GM12878 (cell line): ENCODE results near the gene ALG6.

ENCODE experiments used
- ATF7 ChIP-seq: fragments of 450-650 bp; IDR thresholded peaks from 2 replicates; pipeline ENCODE4 v1.6.1; 2016; ENCODE audit warnings: low read depth, mild to moderate bottlenecking
- CHD2 ChIP-seq: IDR thresholded peaks from 2 replicates; pipeline ENCODE4 v1.6.1; 2011; ENCODE audit warnings: low read depth, low read length, improper control_type of control experiment, borderline replicate concordance
- CREM ChIP-seq: IDR thresholded peaks from 2 replicates; pipeline ENCODE4 v1.6.1; 2014; ENCODE audit warnings: antibody characterized with exemption, low read depth
- CUX1 ChIP-seq: IDR thresholded peaks from 2 replicates; pipeline ENCODE4 v1.6.1; 2012; ENCODE audit warnings: improper control_type of control experiment, low read depth, low read length; ENCODE audit not compliant: insufficient replicate concordance
- ETV6 ChIP-seq, 2 experiments: fragments of 450-650 bp in 1 of 2; IDR thresholded peaks in 1 of 2; conservative IDR thresholded peaks in 1 of 2; 2 replicates each; pipeline ENCODE4 v1.6.1; 2014; ENCODE audit warnings: antibody characterized with exemption in 1 of 2, borderline replicate concordance in 1 of 2, low read depth in 1 of 2, mild to moderate bottlenecking in 1 of 2, moderate library complexity in 1 of 2
- NFXL1 ChIP-seq: fragments of 450-650 bp; IDR thresholded peaks from 2 replicates; pipeline ENCODE4 v1.6.1; 2017; ENCODE audit warnings: antibody characterized with exemption, mild to moderate bottlenecking, borderline replicate concordance
- NFYB ChIP-seq: IDR thresholded peaks from 2 replicates; pipeline ENCODE4 v1.6.1; 2011; ENCODE audit warnings: low read depth, mild to moderate bottlenecking, low read length, improper control_type of control experiment, moderate library complexity; ENCODE audit not compliant: insufficient read depth
- NR2C1 ChIP-seq: fragments of 450-650 bp; IDR thresholded peaks from 2 replicates; pipeline ENCODE4 v1.6.1; 2017; ENCODE audit warnings: antibody characterized with exemption, mild to moderate bottlenecking, moderate library complexity
- POLR2AphosphoS5 ChIP-seq: IDR thresholded peaks from 2 replicates; pipeline ENCODE4 v1.6.1; 2011; ENCODE audit warnings: mild to moderate bottlenecking, low read length, inconsistent platforms
- RAD21 ChIP-seq: IDR thresholded peaks from 2 replicates; pipeline ENCODE4 v1.6.1; 2011; ENCODE audit warnings: mild to moderate bottlenecking, low read depth, low read length, moderate library complexity; ENCODE audit not compliant: insufficient read depth
- TF ChIP-seq, protein P1 (sequence below), 3 experiments: IDR thresholded peaks in 2 of 3; conservative IDR thresholded peaks in 1 of 3; 2 replicates each; pipeline ENCODE4 v1.5.1; 2011; ENCODE audit warnings: low read depth in 3 of 3, low read length in 3 of 3, mild to moderate bottlenecking in 3 of 3, control low read depth in 2 of 3, moderate library complexity in 2 of 3, inconsistent platforms in 1 of 3, mixed read lengths in 1 of 3; ENCODE audit not compliant: control insufficient read depth in 2 of 3, insufficient read depth in 1 of 3; ENCODE audit errors: extremely low read depth in 1 of 3
- TF ChIP-seq, protein P2 (sequence below): IDR thresholded peaks from 2 replicates; pipeline ENCODE4 v1.6.1; 2011; ENCODE audit warnings: low read depth, mild to moderate bottlenecking, low read length, moderate library complexity, borderline replicate concordance; ENCODE audit errors: extremely low read depth

GRCh38 chr1:63326473-63327380 is 40.7 kb upstream of the ALG6 start:
- TF ChIP-seq, protein P1, sequence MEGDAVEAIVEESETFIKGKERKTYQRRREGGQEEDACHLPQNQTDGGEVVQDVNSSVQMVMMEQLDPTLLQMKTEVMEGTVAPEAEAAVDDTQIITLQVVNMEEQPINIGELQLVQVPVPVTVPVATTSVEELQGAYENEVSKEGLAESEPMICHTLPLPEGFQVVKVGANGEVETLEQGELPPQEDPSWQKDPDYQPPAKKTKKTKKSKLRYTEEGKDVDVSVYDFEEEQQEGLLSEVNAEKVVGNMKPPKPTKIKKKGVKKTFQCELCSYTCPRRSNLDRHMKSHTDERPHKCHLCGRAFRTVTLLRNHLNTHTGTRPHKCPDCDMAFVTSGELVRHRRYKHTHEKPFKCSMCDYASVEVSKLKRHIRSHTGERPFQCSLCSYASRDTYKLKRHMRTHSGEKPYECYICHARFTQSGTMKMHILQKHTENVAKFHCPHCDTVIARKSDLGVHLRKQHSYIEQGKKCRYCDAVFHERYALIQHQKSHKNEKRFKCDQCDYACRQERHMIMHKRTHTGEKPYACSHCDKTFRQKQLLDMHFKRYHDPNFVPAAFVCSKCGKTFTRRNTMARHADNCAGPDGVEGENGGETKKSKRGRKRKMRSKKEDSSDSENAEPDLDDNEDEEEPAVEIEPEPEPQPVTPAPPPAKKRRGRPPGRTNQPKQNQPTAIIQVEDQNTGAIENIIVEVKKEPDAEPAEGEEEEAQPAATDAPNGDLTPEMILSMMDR (IDR thresholded peaks at IDR 0.05 in 2 of 3, conservative IDR thresholded peaks at IDR 0.05 in 1 of 3; ENCODE audit: control insufficient read depth in 2 of 3, extremely low read depth in 1 of 3, insufficient read depth in 1 of 3, low read depth in 3 of 3, low read length in 3 of 3), result no peak
- TF ChIP-seq ATF7, result no peak
- TF ChIP-seq CHD2, result no peak
- no peak for TF ChIP-seq RAD21
- TF ChIP-seq CUX1, result no peak
- no peak for TF ChIP-seq NFYB
- TF ChIP-seq POLR2AphosphoS5, result no peak
- TF ChIP-seq ETV6 (conservative IDR thresholded peaks at IDR 0.05 in 1 of 2, IDR thresholded peaks at IDR 0.05 in 1 of 2; ENCODE audit: borderline replicate concordance in 1 of 2, low read depth in 1 of 2), result no peak
- no peak for TF ChIP-seq CREM
- TF ChIP-seq, protein P2, sequence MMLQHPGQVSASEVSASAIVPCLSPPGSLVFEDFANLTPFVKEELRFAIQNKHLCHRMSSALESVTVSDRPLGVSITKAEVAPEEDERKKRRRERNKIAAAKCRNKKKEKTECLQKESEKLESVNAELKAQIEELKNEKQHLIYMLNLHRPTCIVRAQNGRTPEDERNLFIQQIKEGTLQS, result no peak
- no peak for TF ChIP-seq NFXL1
- no peak for TF ChIP-seq NR2C1
